ENCODE results near the gene OASL.
A peak's percentile ranks its signal among the peaks of the same experiment; 100 is the strongest.

The OASL gene

DNA sequence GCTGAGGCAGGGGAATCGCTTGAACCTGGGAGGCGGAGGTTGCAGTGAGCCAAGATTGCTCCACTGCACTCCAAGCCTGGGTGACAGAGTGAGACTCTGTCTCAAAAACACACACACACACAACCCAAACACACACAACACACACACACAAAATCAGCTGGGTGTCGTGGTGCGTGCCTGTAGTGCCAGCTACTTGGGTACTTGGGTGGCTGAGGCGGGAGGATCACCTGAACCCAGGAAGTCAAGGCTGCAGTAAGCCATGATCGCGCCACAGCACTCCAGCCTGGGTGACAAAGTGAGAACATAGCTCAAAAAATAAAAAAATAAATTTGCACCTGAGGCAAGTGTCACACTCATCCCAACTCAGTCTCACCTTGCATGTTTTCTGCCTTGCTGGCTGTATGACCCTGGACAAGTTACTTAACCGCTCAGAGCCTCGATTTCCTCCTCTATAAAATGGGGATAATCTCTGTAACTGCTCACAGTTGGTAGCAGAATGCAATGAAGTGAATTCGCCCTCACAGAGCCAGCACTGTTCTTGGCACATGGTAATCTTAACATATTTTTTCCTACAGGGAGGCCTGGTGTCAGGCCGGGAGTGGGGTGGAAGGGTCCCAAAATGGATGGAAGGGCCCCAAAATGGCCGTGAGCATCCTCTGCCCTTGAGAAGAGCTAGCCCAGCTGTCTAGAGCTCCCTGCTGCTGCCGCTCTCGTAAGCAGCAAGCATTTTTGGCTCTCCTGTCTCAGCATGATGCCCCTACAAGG is 61.3 kb downstream of the OASL start:
- DNase-seq (ENCODE audit: low spot score) = no peak
- no peak for TF ChIP-seq CTCF (IDR thresholded peaks at IDR 0.05; ENCODE audit: extremely low read depth, insufficient read depth, missing control alignments)
- in situ Hi-C loops (cut with MboI; ENCODE audit: low pct_unique_long_range_greater_than_20kb, low sequenced_read_pairs, unreplicated experiment) = no loop called here

DNA sequence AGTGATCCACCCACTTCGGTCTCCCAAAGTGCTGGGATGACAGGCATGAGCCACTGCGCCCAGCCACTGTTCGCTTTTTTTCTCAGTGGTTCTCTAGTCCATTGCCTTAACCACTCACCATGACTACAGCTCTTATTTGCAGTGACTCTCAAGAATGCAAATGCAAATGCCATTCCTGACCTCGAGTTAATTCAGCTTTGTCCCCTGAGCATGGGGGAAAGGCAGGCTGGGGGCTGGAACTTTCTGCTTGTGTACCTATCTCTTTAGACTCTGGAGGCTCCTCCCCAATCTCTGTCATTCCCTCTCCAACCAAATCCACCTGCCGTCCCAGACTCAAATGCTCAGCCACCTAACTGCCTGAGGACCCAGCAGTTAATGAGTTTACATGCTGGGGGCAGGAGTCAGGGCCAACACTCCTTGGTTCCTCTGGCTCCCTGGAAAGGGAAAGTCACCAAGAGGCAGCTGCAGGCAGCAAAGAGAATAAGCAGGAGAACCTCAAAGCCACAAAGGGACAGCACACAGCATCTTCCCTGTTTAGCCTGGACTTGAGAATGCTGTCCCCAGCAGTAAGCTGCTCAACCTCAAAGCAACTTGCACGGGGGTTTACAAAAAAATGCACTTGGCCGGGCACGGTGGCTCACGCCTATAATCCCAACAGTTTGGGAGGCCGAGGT is 66.0 kb downstream of the OASL start:
- no peak for TF ChIP-seq CTCF (IDR thresholded peaks at IDR 0.05; ENCODE audit: extremely low read depth, insufficient read depth, missing control alignments)
- no peak for DNase-seq (ENCODE audit: low spot score)
- in situ Hi-C loops (cut with MboI; ENCODE audit: low pct_unique_long_range_greater_than_20kb, low sequenced_read_pairs, unreplicated experiment) = loop anchor here (25.0 kb wide), 1 partner anchor 386 kb away; the partner anchor contains the start of gene POP5

GRCh38 chr12:120971299-120972180 is 67.5 kb downstream of the OASL start:
- TF ChIP-seq CTCF (IDR thresholded peaks at IDR 0.05; ENCODE audit: extremely low read depth, insufficient read depth, missing control alignments) = peak; percentile 66
- DNase-seq (ENCODE audit: low spot score) = peak; percentile 80
- in situ Hi-C loops (cut with MboI; ENCODE audit: low pct_unique_long_range_greater_than_20kb, low sequenced_read_pairs, unreplicated experiment) = loop anchor here (25.0 kb wide), 1 partner anchor 384 kb away; the partner anchor contains the start of gene POP5

DNA sequence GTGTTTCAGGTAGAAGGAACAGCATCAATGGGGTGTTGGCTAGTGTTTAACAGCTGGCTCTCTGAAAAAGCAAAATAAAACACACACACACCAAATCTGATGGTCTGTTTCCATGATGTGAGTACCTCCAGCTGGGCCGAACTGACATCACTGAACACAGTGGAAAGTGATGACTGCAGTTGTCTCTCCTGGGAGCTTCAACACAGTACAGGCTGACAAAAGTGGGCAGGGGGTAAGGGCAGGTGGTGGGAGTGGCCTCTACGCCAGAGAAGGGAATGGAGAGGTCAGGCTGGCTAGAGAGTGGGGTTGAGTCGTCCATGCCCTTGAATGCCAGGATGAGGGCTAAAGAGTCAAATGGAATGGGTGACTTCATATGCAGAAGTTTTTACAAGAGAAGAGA is 68.7 kb downstream of the OASL start:
- no peak for DNase-seq (ENCODE audit: low spot score)
- in situ Hi-C loops (cut with MboI; ENCODE audit: low pct_unique_long_range_greater_than_20kb, low sequenced_read_pairs, unreplicated experiment) = loop anchor here (25.0 kb wide), 1 partner anchor 383 kb away; the partner anchor contains the start of gene POP5
- TF ChIP-seq CTCF (IDR thresholded peaks at IDR 0.05; ENCODE audit: extremely low read depth, insufficient read depth, missing control alignments) = no peak

Data from GM13977 (cell line).